ENCODE measurements around the gene TMEM63C. TPM values are rescaled to one million over a fixed set of nuclear protein-coding genes. Genes with fewer than 3 reads are reported as not detected.
A peak's percentile ranks its signal among the peaks of the same experiment; 100 is the strongest.
"Not testable (repeated sequence)": the region's sequence is repeated elsewhere in the genome, so short reads cannot be mapped to it uniquely, and the experiment has no call there.

Gene TMEM63C
- total RNA-seq, 1 donor from 2014 or later, result 10.8 TPM

DNA sequence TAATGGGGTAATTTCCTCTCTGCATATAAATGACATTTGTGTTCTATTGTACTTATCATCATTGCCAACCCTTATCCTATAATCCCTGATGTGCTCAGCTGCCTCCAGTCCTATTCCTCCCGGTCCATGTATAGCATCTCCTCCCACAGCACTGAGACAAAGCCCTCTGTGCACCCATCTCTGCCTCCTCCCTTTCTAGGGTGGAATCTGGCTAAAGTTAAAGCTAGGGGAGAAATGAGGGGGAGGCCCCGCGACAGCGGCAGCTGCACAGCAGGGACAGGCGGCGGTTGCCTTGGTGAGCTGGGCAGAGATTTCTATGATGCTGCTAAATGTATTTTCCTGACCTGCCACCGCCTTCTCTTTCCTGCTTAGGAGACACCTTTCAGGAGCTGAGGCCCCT lies 27.2 kb upstream of the TMEM63C start:
- DNase-seq, result peak; percentile 39

GRCh38 chr14:77155083-77155482 lies 26.5 kb upstream of the TMEM63C start:
- DNase-seq, result no peak

GRCh38 chr14:77157740-77158139 lies 23.9 kb upstream of the TMEM63C start:
- DNase-seq, result no peak

- peak; percentile 87 for DNase-seq
These were observed 23.3 kb upstream of the TMEM63C start for GRCh38 chr14:77158175-77158881.

DNA sequence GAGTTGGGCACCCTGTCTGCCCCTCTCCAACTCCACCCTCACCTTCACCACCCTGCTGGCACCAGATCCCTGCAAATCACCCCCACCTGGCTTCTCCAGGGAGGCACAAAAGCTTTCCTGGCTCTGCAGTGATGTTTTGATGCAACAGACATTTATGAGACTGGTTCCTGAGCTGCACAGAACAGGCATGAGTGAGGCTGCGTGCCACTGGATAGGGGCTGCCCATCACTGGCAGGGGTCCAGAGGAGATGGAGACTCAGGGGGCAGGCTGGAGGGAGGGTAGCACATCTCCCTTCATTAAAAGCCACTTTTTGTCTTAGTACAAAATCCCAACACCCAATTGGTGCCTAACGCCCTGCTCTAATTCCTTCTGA lies 22.7 kb upstream of the TMEM63C start:
- no peak for DNase-seq

- no peak for DNase-seq
These were observed 20.6 kb upstream of the TMEM63C start for GRCh38 chr14:77161011-77161410.

- no peak for DNase-seq
These were observed 11.6 kb upstream of the TMEM63C start for GRCh38 chr14:77170045-77170444.

DNA sequence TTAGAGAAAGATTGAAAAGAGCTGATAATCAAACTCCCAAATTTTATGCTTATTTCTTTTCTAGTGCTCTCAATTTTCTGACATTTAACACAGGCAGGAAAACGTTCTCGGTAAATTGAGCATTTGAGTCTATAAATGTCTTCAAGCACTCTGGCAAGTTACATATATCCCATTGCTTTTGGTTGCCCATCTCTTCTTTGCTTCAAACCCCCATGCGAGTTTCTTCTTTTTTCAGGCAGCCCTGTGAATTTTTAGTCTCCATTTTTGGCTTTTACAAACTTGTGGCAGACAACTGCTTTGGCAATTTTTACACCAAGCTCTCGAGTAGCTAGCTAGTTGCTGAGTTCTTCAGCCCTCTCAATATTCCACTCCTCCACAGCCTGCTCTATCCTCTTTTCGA lies 8.7 kb upstream of the TMEM63C start:
- no peak for DNase-seq

- DNase-seq, result not testable (repeated sequence)
These were observed 7.5 kb upstream of the TMEM63C start for GRCh38 chr14:77173911-77174617.

DNA sequence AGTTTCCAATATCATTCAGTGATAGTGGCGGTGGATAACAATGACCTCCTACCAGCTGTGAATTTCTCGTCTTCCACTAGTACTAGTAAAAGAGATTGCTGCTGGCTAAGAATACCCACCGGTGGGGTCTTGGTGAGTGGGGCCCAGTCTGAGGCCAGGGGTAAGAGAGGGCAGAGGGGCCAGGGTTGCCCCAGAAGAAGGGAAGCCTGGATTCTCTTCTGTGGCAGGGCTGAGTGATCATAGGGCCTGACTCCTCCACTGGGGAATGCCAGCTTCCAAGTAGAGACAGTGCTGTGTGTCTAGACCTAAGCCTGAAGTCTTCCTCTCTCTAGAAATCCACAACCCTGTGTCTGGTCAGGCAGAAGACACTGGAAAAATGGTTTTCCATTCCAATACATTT lies 5.8 kb upstream of the TMEM63C start:
- DNase-seq, result no peak

GRCh38 chr14:77177702-77178101 lies 3.9 kb upstream of the TMEM63C start:
- DNase-seq, result no peak

DNA sequence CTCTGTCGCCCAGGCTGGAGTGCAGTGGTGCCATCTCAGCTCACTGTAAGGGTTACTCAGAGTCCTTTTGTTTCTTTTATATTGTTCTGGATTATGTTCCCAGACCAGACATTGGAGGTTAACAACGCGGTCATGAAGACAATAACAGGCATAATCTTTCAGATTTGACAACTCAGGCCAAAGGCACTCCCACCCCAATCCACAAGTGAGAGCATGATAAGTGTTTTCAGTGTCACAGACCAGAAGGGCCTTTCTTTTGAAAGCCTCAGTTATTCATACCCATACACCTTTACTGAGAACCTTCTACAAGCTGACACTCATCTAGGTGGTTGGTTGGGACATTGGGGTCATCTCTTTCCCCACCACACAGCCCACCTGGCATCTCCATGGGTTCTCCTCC lies 2.9 kb upstream of the TMEM63C start:
- DNase-seq, result no peak

GRCh38 chr14:77180726-77181602 lies 634 bp upstream of the TMEM63C start:
- no peak for DNase-seq

DNA sequence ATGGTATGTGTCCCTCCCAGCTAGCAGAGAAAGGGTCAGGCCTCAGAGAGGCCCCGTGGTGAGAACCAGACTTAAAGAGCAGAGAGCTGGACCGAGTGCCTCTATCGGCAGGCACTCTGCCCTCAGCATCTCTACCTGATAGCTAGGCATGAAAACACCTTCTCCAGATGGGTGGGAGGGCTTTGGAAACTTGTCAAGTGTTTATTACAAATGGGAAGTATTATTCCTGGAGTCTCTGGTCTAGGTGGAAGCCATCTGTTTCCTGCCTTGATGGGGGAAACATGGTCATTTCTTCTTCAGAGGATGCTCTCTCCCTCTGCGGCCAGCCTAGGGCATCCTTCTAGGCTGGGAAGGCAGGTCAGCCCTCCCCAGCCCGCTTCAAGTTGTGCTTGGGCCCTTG lies 2.3 kb downstream of the TMEM63C start:
- DNase-seq, result no peak

GRCh38 chr14:77184396-77185092 lies 2.9 kb downstream of the TMEM63C start:
- peak; percentile 76 for DNase-seq

DNA sequence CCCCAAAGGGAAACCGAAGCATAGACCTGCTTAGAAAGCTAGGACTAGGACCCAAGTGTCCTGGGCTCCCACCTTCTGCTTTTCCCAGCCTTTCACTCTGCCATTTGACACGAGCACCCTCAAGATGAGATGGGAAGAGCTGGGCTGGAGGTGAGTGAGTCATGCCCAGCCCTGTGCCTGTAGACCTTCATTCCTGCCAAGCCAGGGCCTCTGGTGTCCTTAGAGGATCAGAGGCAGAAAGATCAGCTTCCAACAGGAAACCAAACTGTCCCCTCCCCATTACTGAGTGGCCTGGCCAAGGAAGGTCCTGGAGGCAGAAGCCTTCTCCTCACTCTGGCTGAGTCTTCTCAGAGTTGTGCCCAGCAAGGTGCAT lies 3.5 kb downstream of the TMEM63C start:
- DNase-seq, result no peak

DNA sequence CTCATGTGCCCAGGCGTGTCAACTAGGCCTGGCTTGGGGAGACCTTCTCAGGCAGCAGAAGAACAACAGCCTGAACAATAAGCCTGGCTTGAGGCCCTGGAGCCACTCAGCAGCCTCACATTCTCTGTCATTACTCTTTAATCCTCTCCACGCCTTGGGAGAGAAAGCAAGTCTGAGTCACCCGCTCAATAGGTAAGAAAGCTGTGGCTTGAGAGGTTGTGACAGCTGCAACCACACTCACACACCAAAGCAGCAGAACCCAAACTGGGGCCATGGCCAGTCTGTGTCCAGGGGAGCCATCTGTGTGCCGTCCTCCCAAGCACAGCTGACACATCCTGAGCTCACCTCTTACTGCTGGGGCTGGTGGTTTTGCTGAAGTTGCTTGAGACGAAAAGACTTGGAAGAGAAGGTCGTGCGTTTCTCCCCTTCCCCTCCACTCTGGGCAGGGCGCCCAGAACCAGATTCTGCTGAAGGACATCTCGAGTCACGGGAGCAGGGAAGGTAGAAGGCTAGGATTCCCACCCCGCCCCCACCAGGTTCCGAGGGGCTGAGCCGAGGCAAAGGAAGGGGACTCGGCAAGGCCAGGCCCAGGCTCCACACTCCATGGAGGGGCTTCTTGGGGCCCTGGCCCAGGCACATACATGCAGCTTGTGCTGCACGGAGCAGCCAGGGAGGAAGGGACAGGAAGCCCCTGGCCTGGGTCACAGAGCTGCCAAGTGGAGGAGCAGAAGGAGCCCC lies 5.5 kb downstream of the TMEM63C start:
- no peak for DNase-seq

GRCh38 chr14:77187649-77188012 lies 6.0 kb downstream of the TMEM63C start:
- DNase-seq, result no peak

- no peak for DNase-seq
These were observed 7.9 kb downstream of the TMEM63C start for GRCh38 chr14:77189479-77189878.

DNA sequence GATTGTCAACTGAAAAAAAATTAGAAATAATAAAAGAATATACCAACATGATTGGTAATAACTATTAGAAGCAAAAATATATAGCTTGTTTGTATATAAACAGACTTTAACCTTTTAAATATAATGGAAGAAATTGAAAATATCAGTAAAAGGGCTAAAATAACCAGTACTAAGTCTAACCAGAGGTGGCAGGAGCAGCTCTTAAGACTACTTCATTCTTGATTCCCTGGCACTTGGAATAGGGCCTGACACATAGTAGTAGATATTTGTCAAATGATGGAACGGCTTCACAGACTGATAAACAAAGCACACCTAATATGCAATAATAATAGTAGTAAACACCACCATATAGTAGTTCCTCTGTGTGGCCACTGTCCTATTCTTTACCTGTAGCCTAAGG lies 9.4 kb downstream of the TMEM63C start:
- no peak for DNase-seq

DNA sequence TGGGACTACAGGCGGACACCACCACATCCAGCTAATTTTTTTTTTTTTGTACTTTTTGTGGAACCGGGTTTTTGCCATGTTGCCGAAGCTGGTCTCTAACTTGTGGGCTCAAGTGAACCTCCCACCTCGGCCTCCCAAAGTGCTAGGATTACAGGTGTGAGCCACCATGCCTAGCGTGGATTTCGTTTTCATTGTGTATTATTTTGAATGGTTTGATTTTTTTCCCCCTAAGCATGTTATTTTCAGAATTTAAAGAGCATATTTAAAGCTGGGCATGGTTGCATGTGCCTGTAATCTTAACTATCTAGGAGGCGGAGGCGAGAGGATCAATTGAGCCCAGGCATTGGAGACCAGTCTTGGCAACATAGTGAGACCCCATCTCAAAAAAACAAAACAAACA lies 13.1 kb downstream of the TMEM63C start:
- no peak for DNase-seq

GRCh38 chr14:77195766-77196165 lies 14.2 kb downstream of the TMEM63C start:
- DNase-seq, result no peak

Measured in occipital lobe (tissue), 2 donors.